Measurements from ENCODE around the gene FGF16.

DNA sequence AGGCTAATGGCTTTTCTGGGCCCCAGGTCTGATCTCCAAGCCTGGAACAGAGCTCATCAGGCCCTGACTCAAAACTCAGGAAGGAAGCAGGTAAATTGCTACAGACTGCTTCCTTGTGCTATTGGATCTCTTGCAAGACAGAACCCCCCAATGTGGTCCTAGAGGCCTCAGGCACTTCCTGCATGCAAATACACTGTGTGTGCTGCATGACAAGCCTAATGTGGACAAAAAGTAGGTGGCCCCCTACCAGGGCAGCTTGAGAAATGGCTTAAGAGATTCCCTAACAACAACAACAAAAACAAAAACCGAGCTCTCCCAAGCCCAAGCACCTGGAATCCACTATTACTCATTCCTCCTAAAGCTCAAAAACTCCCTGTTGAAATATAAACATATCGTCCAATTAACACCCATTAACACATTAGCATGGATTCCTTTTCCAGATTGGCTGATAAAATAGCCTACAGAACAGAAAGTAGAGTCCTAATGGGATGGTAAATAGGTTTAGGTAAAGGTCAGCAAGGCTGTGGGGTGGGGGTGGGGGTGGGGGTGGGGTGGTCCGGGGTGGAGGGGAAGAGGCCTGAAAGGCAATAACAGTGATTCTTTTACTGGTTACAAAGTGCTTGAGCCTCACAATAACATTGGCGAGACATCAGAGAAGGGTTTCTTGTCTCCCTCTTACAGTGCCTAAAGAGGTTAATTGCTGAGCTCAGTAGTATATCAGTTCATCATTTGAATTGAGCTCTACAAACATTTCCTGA lies 24.1 kb upstream of the FGF16 start:
- TF ChIP-seq POLR2AphosphoS5 (IDR thresholded peaks at IDR 0.05), result no peak
- no peak for TF ChIP-seq CTCF (IDR thresholded peaks at IDR 0.05)
- TF ChIP-seq POLR2A (IDR thresholded peaks at IDR 0.05), result no peak

Measured in breast epithelium (tissue), 3 donors.